HepG2 (cell line): ENCODE measurements around the gene CADM2. TPM values are rescaled to one million over a fixed set of nuclear protein-coding genes. Genes with fewer than 3 reads are reported as not detected.

Experiments
- ATAC-seq: fragments of 200-7000 bp; cut with Tn5 transposase; 3 replicates; pipeline ENCODE4 v1.9.1; 2020; ENCODE audit warnings: mild to moderate bottlenecking, moderate library complexity
- BruUV-seq: library from RNA; stranded (reverse); fragments of 400-500 nt; replicated peaks from 2 replicates; lab custom pipeline; 2021; lab: Mats Ljungman, UMichigan
- CTCF ChIA-PET: fragments of 300-600 bp; formaldehyde crosslinking; extraction: SDS; loops from one replicate; lab custom pipeline; 2021; ENCODE audit warnings: low total read pairs, inconsistent platforms, low intra/inter-chr PET ratio; lab: Yijun Ruan, JAX
- POLR2A ChIA-PET: fragments of 350-600 bp; sonication (Branson Sonifier 250); formaldehyde crosslinking; loops from one replicate; lab custom pipeline; 2020; ENCODE audit warnings: antibody characterized with exemption, inconsistent platforms; lab: Yijun Ruan, JAX
- DNase-seq: peaks from one replicate; pipeline ENCODE4 v3.0.0-alpha.2; 2015; ENCODE audit warnings: low spot score
- FAIRE-seq: peaks from 3 replicates; lab custom pipeline; 2011; peaks lifted over from hg19 to GRCh38; lab: Jason Lieb, UNC
- H2AFZ ChIP-seq: one replicate; pipeline ENCODE4 v1.6.1; 2011; ENCODE audit warnings: low read length, inconsistent platforms
- H3K27ac ChIP-seq: fragments of 300-600 bp; 3 replicates; pipeline ENCODE4 v1.8.0; 2011; ENCODE audit warnings: mixed run types, mild to moderate bottlenecking, mixed read lengths, low read length, inconsistent platforms; ENCODE audit not compliant: insufficient read depth; ENCODE audit errors: extremely low read length
- H3K27me3 ChIP-seq, 2 experiments: fragments of 200-600 bp in 1 of 2; 2 replicates in 1 of 2; 3 replicates in 1 of 2; pipeline versions ENCODE4 v1.6.0 to v1.8.0; 2011; ENCODE audit warnings: low read length in 2 of 2, mild to moderate bottlenecking in 2 of 2, moderate library complexity in 2 of 2, inconsistent platforms in 1 of 2; ENCODE audit not compliant: insufficient read depth in 2 of 2, control insufficient read depth in 1 of 2
- H3K36me3 ChIP-seq, 2 experiments: fragments of 200-600 bp in 1 of 2; replicated peaks in 1 of 2; 2 replicates in 1 of 2; 3 replicates in 1 of 2; pipeline versions ENCODE4 v1.5.1 to v1.8.0; 2011; ENCODE audit warnings: low read length in 2 of 2, inconsistent platforms in 1 of 2; ENCODE audit not compliant: insufficient read depth in 2 of 2, control insufficient read depth in 1 of 2
- H3K4me1 ChIP-seq: 2 replicates; pipeline ENCODE4 v1.5.1; 2012; ENCODE audit warnings: low read length, inconsistent platforms; ENCODE audit not compliant: insufficient read depth
- H3K4me2 ChIP-seq: 2 replicates; pipeline ENCODE4 v1.6.0; 2011; ENCODE audit warnings: low read depth, low read length, inconsistent platforms
- H3K4me3 ChIP-seq, 3 experiments: fragments of 200-600 bp in 1 of 3; sonication (generic), shearing (Covaris generic) in 1 of 3; replicated peaks in 1 of 3; 2 replicates each; pipeline ENCODE4 v1.5.1; 2011 to 2016; ENCODE audit warnings: low read length in 3 of 3, inconsistent platforms in 2 of 3, low read depth in 2 of 3, mild to moderate bottlenecking in 2 of 3, control low read depth in 1 of 3, mixed read lengths in 1 of 3; ENCODE audit not compliant: insufficient read depth in 1 of 3
- H3K79me2 ChIP-seq: one replicate; pipeline ENCODE4 v1.6.1; 2011; ENCODE audit warnings: low read length, inconsistent platforms; ENCODE audit not compliant: insufficient read depth
- H3K9ac ChIP-seq: 2 replicates; pipeline ENCODE4 v1.6.0; 2011; ENCODE audit warnings: mild to moderate bottlenecking, low read depth, low read length, inconsistent platforms; ENCODE audit not compliant: insufficient read depth
- H3K9me3 ChIP-seq: 2 replicates; pipeline ENCODE4 v1.5.1; 2012; ENCODE audit warnings: mild to moderate bottlenecking, low read length
- H4K20me1 ChIP-seq: 2 replicates; pipeline ENCODE4 v1.6.0; 2011; ENCODE audit warnings: inconsistent platforms, mild to moderate bottlenecking, low read length, moderate library complexity; ENCODE audit not compliant: insufficient read depth
- ATM ChIP-seq: fragments of 450-650 bp; IDR thresholded peaks from 2 replicates; pipeline ENCODE4 v1.7.1; 2017; ENCODE audit warnings: mild to moderate bottlenecking, borderline replicate concordance
- CHD4 ChIP-seq: fragments of 200-600 bp; sonication (generic); IDR thresholded peaks from 2 replicates; pipeline ENCODE4 v1.7.0; 2017; ENCODE audit warnings: mild to moderate bottlenecking, low read length, borderline replicate concordance
- ESRRA ChIP-seq: sonication (generic); formaldehyde crosslinking; IDR thresholded peaks from 2 replicates; pipeline ENCODE4 v1.5.1; 2020; ENCODE audit warnings: mild to moderate bottlenecking, low read depth, missing genetic modification reagents
- KAT2B ChIP-seq: fragments of 150-350 bp; IDR thresholded peaks from 2 replicates; pipeline ENCODE4 v1.6.1; 2014; ENCODE audit warnings: low read depth, low read length, borderline replicate concordance
- KAT8 ChIP-seq: IDR thresholded peaks from 2 replicates; pipeline ENCODE4 v1.6.1; 2016; ENCODE audit warnings: missing genetic modification reagents, missing compliant biosample characterization
- KDM6A ChIP-seq: IDR thresholded peaks from 2 replicates; pipeline ENCODE4 v1.6.1; 2016; ENCODE audit warnings: low read depth
- MAF1 ChIP-seq: sonication (generic); formaldehyde crosslinking; IDR thresholded peaks from 2 replicates; pipeline ENCODE4 v1.5.0; 2020; ENCODE audit warnings: missing genetic modification reagents, borderline replicate concordance
- POLR2G ChIP-seq: fragments of 200-400 bp; formaldehyde crosslinking; IDR thresholded peaks from 2 replicates; pipeline ENCODE4 v1.6.1; 2018; ENCODE audit warnings: mild to moderate bottlenecking, low read depth, low read length, moderate library complexity
- RFX3 ChIP-seq: IDR thresholded peaks from 2 replicates; pipeline ENCODE4 v1.6.1; 2016; ENCODE audit warnings: missing biosample characterization, missing genetic modification reagents
- ZNF660 ChIP-seq: sonication (generic); formaldehyde crosslinking; IDR thresholded peaks from 2 replicates; pipeline ENCODE4 v1.5.1; 2020; ENCODE audit warnings: mild to moderate bottlenecking, low read depth, missing genetic modification reagents, borderline replicate concordance
- ZNF709 ChIP-seq: sonication (generic); formaldehyde crosslinking; IDR thresholded peaks from 2 replicates; pipeline ENCODE4 v1.5.0; 2020; ENCODE audit warnings: mild to moderate bottlenecking, missing genetic modification reagents
- WGBS: methylation state at CpG from one replicate; pipeline ENCODE4 v1.1.6; 2017; ENCODE audit warnings: low lambda C conversion rate; 5-methylcytosine and 5-hydroxymethylcytosine counted together
- in situ Hi-C: cut with HindIII; loops from 2 replicates; pipeline ENCODE4 v1.10.0; 2017; ENCODE audit warnings: low pct_unique_long_range_greater_than_20kb; ENCODE audit not compliant: extremely low pct_ligation_motif_present
- intact Hi-C: fragments of 100-400 bp; cut with micrococcal nuclease; formaldehyde crosslinking; loops from one replicate; pipeline ENCODE4 v1.10.0; 2022; ENCODE audit not compliant: unreplicated experiment
- polyA plus RNA-seq, 8 experiments: library from polyadenylated mRNA; depleted of rRNA in 3 of 8; stranded (reverse) in 7 of 8; unstranded in 1 of 8; fragments of >200 nt; fragmentation: Illumina TruSeq in 4 of 8; extraction: Trizol in 4 of 8; gene quantifications; 2 replicates each; pipeline versions ENCODE4 v1.2.1 to v1.2.3, GENCODE V29; 2011 to 2016; ENCODE audit warnings: low read depth in 4 of 8, missing spikeins in 1 of 8, mixed read lengths in 1 of 8; ENCODE audit not compliant: insufficient read depth in 1 of 8
- total RNA-seq, 5 experiments: library from RNA; depleted of rRNA; stranded (reverse); fragments of >200 nt; fragmentation: Illumina TruSeq; extraction: Trizol; gene quantifications; 2 replicates each; pipeline ENCODE4 v1.2.3, GENCODE V29; 2016; ENCODE audit warnings: low read depth in 1 of 5
- TF ChIP-seq, protein P1 (sequence below): IDR thresholded peaks from 2 replicates; pipeline ENCODE4 v1.6.1; 2016; ENCODE audit warnings: missing compliant biosample characterization, missing genetic modification reagents, borderline replicate concordance
- TF ChIP-seq, protein P2 (sequence below): IDR thresholded peaks from 2 replicates; pipeline ENCODE4 v1.6.1; 2016; ENCODE audit warnings: missing biosample characterization, missing genetic modification reagents, low read depth
- TF ChIP-seq, protein P3 (sequence below): IDR thresholded peaks from 2 replicates; pipeline ENCODE4 v1.4.0; 2020; ENCODE audit warnings: mild to moderate bottlenecking, missing genetic modification reagents

Gene CADM2
- total and polyA plus RNA-seq, 2 of the 13 experiments (the other 11 are each of a cell fraction or from before 2014, with no cell fraction given), result not detected

DNA sequence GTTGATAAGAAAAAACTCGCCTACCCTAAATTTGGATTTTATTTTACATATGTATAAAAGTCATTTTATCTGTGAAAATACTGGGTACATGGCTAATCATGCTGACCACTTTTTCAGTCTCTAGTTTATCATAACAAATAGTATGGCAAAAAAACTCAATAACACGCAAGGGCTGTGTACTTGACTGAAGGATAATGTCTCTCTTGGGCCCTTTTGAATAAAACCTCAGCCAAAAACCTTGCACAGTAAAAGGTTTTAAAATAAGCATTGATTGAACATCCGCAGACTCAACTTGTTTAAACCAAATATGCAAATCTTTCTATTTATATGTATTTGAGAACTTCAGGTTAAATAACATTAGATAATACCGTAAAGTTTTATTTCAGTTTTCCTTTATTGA lies 285.3 kb downstream of the CADM2 start:
- TF ChIP-seq KAT8 (CRISPR knock-in tag) (no peak), POLR2G (no peak), ATM (no peak), RFX3 (no peak), KDM6A (CRISPR knock-in tag) (no peak), ZNF709 (no peak)
- TF ChIP-seq, protein P1, sequence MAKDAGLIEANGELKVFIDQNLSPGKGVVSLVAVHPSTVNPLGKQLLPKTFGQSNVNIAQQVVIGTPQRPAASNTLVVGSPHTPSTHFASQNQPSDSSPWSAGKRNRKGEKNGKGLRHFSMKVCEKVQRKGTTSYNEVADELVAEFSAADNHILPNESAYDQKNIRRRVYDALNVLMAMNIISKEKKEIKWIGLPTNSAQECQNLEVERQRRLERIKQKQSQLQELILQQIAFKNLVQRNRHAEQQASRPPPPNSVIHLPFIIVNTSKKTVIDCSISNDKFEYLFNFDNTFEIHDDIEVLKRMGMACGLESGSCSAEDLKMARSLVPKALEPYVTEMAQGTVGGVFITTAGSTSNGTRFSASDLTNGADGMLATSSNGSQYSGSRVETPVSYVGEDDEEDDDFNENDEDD (CRISPR knock-in tag), result no peak
- H3K4me3 ChIP-seq, result no peak overlapping the region
- H4K20me1 ChIP-seq, result no peaks in the 10 kb centered on the region; the same call in 1 of the 2 replicates
- H2AFZ ChIP-seq, result no peak overlapping the region
- no peaks in the 10 kb centered on the region for H3K36me3 ChIP-seq
- ATAC-seq, result no peak
- H3K27ac ChIP-seq, result no peak overlapping the region
- no peaks in the 10 kb centered on the region for H3K27me3 ChIP-seq
- no peaks in the 10 kb centered on the region for H3K4me1 ChIP-seq
- H3K9ac ChIP-seq, result no peak overlapping the region
- H3K9me3 ChIP-seq, result no peaks in the 10 kb centered on the region
- no peak for FAIRE-seq
- H3K79me2 ChIP-seq, result no peaks in the 10 kb centered on the region
- in situ Hi-C loops (no loop called here), intact Hi-C loops (no loop called here)
- DNase-seq, result no peak
- POLR2A ChIA-PET, result no interaction called here
- CTCF ChIA-PET, result no interaction called here
- no TSS peak for BruUV-seq
- WGBS, result 9% methylated on average over 4 of the region's 4 CpGs
- no peak overlapping the region for H3K4me2 ChIP-seq

DNA sequence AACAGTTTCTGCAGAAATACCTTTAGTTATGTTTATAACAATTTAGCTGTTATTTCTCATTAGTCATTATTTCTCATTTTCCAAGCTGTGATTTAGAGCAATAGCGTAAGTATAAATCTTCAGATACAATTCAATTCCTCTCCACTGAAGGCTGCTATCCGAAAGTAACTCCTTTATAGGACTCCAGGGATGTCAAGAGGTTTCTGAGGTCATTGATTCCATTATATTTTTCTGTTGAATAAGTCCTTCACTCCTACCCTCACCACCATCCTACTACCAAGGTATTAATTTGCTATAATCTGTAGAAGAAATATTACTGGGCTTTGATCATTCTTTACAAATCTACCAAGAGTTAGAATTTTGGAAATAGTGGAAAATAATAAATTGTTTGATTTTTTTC lies 285.7 kb downstream of the CADM2 start:
- H3K79me2 ChIP-seq, result no peaks in the 10 kb centered on the region
- H3K36me3 ChIP-seq, result no peaks in the 10 kb centered on the region
- H3K4me3 ChIP-seq, result no peak overlapping the region
- H4K20me1 ChIP-seq, result no peaks in the 10 kb centered on the region; the same call in 1 of the 2 replicates
- CTCF ChIA-PET, result no interaction called here
- no peak for DNase-seq
- no peak for ATAC-seq
- BruUV-seq, result no TSS peak
- no peak overlapping the region for H2AFZ ChIP-seq
- no peak overlapping the region for H3K27ac ChIP-seq
- H3K27me3 ChIP-seq, result no peaks in the 10 kb centered on the region
- POLR2A ChIA-PET, result no interaction called here
- H3K9ac ChIP-seq, result no peak overlapping the region
- no peaks in the 10 kb centered on the region for H3K4me1 ChIP-seq
- 25% methylated on average over 2 of the region's 2 CpGs for WGBS
- no peak for FAIRE-seq
- H3K9me3 ChIP-seq, result no peaks in the 10 kb centered on the region
- in situ Hi-C loops (no loop called here), intact Hi-C loops (no loop called here)
- no peak overlapping the region for H3K4me2 ChIP-seq
- TF ChIP-seq CHD4 (no peak), KAT2B (no peak), ESRRA (CRISPR knock-in tag) (no peak), MAF1 (no peak), ZNF660 (CRISPR knock-in tag) (no peak)
- TF ChIP-seq, protein P2, sequence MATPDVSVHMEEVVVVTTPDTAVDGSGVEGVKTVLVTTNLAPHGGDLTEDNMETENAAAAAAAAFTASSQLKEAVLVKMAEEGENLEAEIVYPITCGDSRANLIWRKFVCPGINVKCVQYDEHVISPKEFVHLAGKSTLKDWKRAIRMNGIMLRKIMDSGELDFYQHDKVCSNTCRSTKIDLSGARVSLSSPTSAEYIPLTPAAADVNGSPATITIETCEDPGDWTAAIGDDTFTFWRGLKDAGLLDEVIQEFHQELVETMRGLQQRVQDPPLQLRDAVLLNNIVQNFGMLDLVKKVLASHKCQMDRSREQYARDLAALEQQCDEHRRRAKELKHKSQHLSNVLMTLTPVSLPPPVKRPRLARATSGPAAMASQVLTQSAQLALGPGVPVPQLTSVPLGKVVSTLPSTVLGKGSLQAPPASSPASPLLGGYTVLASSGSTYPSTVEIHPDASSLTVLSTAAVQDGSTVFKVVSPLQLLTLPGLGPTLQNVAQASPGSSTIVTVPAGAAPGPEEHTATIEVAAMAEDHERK (CRISPR knock-in tag), result no peak
- TF ChIP-seq, protein P3, sequence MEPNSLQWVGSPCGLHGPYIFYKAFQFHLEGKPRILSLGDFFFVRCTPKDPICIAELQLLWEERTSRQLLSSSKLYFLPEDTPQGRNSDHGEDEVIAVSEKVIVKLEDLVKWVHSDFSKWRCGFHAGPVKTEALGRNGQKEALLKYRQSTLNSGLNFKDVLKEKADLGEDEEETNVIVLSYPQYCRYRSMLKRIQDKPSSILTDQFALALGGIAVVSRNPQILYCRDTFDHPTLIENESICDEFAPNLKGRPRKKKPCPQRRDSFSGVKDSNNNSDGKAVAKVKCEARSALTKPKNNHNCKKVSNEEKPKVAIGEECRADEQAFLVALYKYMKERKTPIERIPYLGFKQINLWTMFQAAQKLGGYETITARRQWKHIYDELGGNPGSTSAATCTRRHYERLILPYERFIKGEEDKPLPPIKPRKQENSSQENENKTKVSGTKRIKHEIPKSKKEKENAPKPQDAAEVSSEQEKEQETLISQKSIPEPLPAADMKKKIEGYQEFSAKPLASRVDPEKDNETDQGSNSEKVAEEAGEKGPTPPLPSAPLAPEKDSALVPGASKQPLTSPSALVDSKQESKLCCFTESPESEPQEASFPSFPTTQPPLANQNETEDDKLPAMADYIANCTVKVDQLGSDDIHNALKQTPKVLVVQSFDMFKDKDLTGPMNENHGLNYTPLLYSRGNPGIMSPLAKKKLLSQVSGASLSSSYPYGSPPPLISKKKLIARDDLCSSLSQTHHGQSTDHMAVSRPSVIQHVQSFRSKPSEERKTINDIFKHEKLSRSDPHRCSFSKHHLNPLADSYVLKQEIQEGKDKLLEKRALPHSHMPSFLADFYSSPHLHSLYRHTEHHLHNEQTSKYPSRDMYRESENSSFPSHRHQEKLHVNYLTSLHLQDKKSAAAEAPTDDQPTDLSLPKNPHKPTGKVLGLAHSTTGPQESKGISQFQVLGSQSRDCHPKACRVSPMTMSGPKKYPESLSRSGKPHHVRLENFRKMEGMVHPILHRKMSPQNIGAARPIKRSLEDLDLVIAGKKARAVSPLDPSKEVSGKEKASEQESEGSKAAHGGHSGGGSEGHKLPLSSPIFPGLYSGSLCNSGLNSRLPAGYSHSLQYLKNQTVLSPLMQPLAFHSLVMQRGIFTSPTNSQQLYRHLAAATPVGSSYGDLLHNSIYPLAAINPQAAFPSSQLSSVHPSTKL (CRISPR knock-in tag), result no peak
